ENCODE measurements around the gene TM7SF3.

Gene TM7SF3

DNA sequence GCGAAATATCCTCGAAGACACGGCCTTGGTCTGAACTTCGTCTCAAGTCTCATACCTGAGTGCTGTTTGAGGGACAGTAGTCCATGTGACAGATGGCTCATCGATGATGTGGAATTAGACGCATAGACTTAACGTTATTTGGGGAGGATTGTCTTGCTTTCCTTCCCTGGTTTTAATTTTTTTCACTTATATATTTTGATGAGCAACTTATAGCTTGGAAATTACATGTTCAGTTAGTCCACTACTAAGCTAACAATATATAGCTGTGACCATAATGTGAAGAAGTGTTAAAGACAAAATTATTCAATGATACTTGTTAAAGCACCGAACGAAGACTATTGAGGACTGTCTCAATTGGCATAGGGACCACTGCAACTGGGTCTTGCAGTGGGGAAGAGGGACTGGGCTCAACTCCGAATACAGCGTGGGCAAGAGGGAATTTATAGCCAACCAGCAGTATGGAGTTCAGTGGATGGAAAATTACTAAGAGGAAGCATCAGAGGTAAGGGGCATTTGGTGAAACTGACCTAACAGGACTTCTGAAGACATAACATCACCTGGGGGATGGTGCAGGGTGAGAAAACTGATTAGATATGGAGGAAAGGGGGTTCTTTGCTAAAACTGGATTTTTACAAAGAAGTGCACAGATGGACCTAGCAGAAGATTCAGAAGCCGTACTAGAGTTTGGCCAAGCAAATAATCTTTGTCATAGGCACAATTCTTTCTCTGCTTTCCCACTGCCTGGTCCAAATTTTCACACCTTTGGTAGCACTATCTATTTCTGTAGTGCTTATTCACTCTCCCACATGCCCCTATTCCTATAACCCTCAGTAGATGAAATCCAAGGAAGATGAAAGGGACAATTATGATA is 910 bp upstream of the TM7SF3 start:
- DNase-seq = peak; percentile 23

DNA sequence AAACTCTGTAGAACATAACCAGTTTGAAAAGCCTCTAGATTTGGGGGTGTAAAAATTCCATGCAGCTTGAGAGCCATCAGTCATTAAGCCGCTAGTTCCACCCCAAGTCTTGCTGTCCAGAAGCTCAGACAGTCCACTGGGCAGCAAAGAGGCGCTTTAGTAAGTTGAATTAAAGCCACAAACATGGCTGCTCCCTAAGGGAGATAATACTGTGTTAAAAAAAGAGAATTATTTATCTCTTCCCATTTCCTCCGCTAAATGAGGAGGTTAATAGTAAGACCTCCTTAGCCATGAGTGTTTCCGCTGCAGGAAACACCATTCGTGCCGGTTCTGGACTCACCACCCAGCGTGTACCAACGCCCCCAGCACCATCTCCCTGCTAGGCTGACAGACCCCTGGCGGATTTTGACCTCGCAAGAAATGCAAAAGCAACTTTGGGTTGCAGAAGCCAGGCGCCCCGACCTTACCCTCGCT is 536 bp downstream of the TM7SF3 start:
- DNase-seq = peak; percentile 33

GRCh38 chr12:27012982-27013255 is 1.3 kb downstream of the TM7SF3 start:
- no peak for DNase-seq

DNA sequence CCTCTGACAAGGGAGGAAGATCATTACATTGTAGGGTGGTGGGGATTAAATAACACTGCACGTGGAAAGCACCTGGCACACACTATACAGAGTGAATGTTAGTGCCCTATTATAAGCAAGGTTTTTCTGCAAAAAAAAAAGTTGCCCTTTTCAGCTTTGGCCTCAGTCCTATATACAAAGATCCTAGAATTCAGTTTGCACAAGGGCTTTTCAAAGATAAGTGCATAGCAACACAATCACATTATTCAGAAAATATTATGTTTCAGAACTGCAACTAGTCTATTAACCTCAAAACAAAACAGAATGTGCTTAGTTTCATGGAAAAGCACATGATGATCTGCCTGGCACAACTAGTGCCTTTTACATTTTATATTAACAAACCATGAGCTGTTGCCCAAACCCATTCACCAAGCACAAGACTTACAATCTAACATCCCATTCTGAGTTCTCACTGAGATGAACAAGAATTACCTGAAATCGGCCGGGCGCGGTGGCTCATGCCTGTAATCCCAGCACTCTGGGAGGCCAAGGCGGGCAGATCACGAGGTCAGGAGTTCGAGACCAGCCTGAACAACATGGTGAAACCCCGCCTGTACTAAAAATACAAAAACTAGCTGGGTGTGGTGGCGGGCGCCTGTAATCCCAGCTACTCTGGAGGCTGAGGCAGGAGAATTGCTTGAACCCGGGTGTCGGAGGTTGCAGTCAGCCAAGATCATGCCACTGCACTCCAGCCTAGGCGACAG is 1.8 kb downstream of the TM7SF3 start:
- no peak for DNase-seq

DNA sequence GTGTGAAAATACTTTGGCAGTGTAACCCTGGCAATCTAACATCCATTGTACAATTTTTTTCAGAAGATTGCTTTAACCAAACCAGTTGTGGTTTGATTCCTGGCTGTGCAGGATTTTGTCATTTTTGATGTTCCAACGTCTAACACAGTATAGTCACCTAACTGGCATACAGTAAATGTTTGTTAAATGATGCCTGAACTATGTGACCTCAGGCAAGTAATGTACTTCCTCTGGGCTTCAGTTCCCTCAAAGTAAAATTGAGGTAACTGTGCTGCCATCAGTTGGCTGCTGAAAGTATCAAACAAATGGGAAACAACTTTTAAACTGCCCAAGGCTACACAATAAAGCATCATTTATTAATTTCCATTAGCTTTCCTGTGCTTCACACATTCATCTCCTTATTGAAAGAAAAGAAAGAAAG is 4.3 kb downstream of the TM7SF3 start:
- no peak for DNase-seq

GRCh38 chr12:27008081-27008480 is 6.1 kb downstream of the TM7SF3 start:
- DNase-seq = no peak

DNA sequence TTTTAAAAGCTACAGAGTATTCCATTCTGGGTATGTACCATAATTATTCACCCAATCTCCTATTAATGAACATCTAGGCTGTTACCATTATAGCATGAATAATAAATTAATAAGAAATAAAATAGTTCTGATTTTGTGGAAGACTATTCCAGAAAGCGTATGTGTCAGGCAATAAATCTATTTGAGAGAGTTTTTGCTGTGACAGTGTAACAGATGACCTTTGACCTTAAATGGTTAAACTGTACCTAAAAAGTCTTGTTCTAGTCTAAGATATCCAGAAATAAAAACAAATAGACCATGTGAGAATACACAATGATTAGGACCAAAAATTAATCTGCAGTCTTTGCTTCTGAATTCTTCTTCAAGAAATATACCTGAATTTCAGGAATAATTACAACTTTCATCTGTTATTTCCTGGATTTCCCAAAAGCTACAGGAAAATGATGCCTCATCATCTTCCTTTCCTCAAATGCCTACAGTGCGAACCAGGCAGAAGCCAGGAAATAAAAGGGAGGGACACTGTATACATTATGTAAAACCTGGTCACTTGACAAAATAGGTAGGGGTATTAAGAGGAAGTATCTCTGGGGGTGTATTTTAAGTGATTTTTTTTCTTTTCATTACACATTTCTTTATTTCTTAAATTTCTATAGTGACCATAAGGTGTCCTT is 7.3 kb downstream of the TM7SF3 start:
- DNase-seq = no peak

GRCh38 chr12:27005495-27005894 is 8.7 kb downstream of the TM7SF3 start:
- no peak for DNase-seq

- DNase-seq = no peak
Measured at GRCh38 chr12:27003421-27004381, 10.5 kb downstream of the TM7SF3 start.

- no peak for DNase-seq
Measured at GRCh38 chr12:27002141-27002540, 12.0 kb downstream of the TM7SF3 start.

GRCh38 chr12:27001663-27002062 is 12.5 kb downstream of the TM7SF3 start:
- no peak for DNase-seq

- no peak for DNase-seq
Measured at GRCh38 chr12:27000961-27001360, 13.2 kb downstream of the TM7SF3 start.

DNA sequence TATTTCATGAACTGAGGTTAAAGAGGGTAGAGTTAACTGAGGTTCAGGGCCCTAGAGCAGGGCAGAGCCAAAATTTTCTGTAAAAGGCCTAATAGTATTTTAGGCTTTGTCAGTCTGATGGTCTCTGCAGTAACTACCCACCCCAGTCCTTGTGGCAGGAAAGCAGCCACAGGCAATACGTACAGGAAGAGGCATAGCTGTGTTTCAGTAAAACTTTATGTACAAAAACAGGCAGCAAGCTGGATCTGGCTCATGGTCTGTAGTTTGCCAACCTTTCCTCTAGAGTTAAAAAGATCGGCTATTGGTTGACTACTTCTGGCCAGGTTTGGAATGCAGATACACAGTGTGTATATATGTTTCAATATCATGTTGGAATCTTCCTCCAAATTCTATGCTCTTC is 17.2 kb downstream of the TM7SF3 start:
- DNase-seq = no peak

DNA sequence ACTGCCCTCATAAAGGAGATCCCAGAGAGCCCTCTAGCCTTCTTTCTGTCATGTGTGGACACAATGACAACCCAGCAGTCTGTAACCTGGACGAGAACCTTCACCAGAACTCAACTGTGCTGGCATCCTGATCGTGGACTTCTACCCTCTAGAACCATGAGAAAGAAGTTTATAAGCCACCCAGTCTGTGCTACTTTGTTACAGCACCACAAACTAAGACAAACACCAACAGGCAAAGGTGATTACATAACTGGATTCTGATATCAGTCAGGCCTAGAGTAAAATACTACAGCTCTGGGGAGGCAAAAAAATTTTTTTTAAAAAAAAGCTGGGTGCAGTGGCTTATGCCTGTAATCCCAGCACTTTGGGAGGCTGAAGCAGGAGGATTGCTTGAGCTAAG is 18.5 kb downstream of the TM7SF3 start:
- no peak for DNase-seq

DNA sequence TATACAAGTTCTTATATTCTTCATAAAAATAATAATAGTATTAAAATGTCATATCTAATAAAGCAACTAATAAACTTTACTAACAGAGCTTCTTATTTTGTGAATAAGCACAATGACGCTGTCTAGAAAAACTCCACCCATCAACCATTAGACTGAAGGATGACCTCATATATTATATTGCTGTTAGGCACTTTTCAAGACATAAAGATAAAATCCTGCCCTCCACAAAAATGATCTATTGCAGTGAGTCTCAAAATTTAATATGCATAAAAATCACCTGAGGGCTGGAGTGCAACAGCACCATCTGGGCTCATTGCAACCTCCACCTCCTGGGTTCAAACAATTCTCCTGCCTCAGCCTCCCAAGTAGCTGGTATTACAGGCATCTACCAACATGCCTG is 20.1 kb downstream of the TM7SF3 start:
- no peak for DNase-seq

DNA sequence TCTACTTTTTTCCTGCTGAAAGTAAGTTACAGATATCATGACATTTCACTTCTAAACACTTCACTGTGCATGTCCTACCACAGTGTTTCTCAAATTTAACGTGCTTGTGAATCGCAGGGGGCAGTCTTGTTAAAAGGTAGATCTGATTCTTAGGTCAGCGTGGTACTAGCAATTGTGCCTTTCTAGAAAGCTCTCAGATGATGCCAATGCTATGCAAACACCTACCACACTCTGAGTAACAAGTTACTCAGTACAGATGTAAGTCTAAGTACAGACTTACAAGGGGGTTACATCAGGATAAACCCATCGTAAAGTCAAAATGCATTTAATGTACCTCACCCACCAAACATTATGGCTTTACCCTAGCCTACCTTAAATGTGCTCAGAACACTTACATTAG is 22.4 kb downstream of the TM7SF3 start:
- no peak for DNase-seq

GRCh38 chr12:26989873-26990272 is 24.3 kb downstream of the TM7SF3 start:
- no peak for DNase-seq

- no peak for DNase-seq
Measured at GRCh38 chr12:26988703-26989102, 25.5 kb downstream of the TM7SF3 start.

- DNase-seq = peak; percentile 77
Measured at GRCh38 chr12:26987634-26988424, 26.4 kb downstream of the TM7SF3 start.

- no peak for DNase-seq
Measured at GRCh38 chr12:26982866-26983265, 31.3 kb downstream of the TM7SF3 start.

- no peak for DNase-seq
Measured at GRCh38 chr12:26979733-26980132, 34.5 kb downstream of the TM7SF3 start.

- DNase-seq = no peak
Measured at GRCh38 chr12:26978801-26979200, 35.4 kb downstream of the TM7SF3 start.

Measured in RPMI8226 (cell line).